Hepatocyte (in vitro differentiated cells): ENCODE data around the gene KLHL26. TPM values are rescaled to one million over a fixed set of nuclear protein-coding genes. Genes with fewer than 3 reads are reported as not detected.
A peak's percentile ranks its signal among the peaks of the same experiment; 100 is the strongest.

Source experiments
- DNase-seq: peaks from one replicate; pipeline ENCODE4 v3.0.0-alpha.2; 2016; ENCODE audit warnings: low spot score
- H2AFZ ChIP-seq: fragments of 200-600 bp; sonication (generic); 2 replicates; pipeline ENCODE4 v1.6.0; 2016; ENCODE audit warnings: antibody characterized with exemption, mild to moderate bottlenecking
- H3K27ac ChIP-seq: fragments of 200-600 bp; sonication (generic); 2 replicates; pipeline ENCODE4 v1.5.1; 2016; ENCODE audit warnings: mild to moderate bottlenecking
- H3K27me3 ChIP-seq: fragments of 200-600 bp; sonication (generic); 2 replicates; pipeline ENCODE4 v1.6.1; 2016
- H3K36me3 ChIP-seq: fragments of 200-600 bp; sonication (generic); replicated peaks from 2 replicates; pipeline ENCODE4 v1.5.1; 2016; ENCODE audit warnings: low read depth; ENCODE audit not compliant: insufficient read depth
- H3K4me1 ChIP-seq: fragments of 200-600 bp; sonication (generic); 2 replicates; pipeline ENCODE4 v1.5.1; 2016; ENCODE audit warnings: mild to moderate bottlenecking, moderate library complexity; ENCODE audit not compliant: insufficient read depth
- H3K4me2 ChIP-seq: fragments of 200-600 bp; sonication (generic); 2 replicates; pipeline ENCODE4 v1.6.0; 2016
- H3K4me3 ChIP-seq: fragments of 200-600 bp; sonication (generic); 2 replicates; pipeline ENCODE4 v1.5.1; 2016; ENCODE audit warnings: mild to moderate bottlenecking
- H3K79me2 ChIP-seq: fragments of 200-600 bp; sonication (generic); 2 replicates; pipeline ENCODE4 v1.6.0; 2017; ENCODE audit warnings: mild to moderate bottlenecking
- H3K9me2 ChIP-seq: fragments of 200-600 bp; sonication (generic); replicated peaks from 2 replicates; pipeline ENCODE4 v1.6.0; 2017; ENCODE audit warnings: mild to moderate bottlenecking; ENCODE audit not compliant: insufficient read depth
- H3K9me3 ChIP-seq: fragments of 200-600 bp; sonication (generic); 2 replicates; pipeline ENCODE4 v1.5.1; 2016; ENCODE audit warnings: low read depth, mild to moderate bottlenecking
- H4K20me1 ChIP-seq: fragments of 200-600 bp; sonication (generic); 2 replicates; pipeline ENCODE4 v1.6.0; 2016; ENCODE audit warnings: mild to moderate bottlenecking; ENCODE audit not compliant: insufficient read depth, poor library complexity, severe bottlenecking
- EZH2 ChIP-seq: fragments of 200-600 bp; sonication (generic); IDR thresholded peaks from 2 replicates; pipeline ENCODE4 v1.6.1; 2016; ENCODE audit warnings: antibody characterized with exemption, mild to moderate bottlenecking, borderline replicate concordance
- EZH2phosphoT487 ChIP-seq: fragments of 200-600 bp; sonication (generic); IDR thresholded peaks from one replicate; pipeline ENCODE4 v1.6.1; 2018; ENCODE audit warnings: antibody characterized with exemption, mild to moderate bottlenecking, low read depth, moderate library complexity; ENCODE audit not compliant: unreplicated experiment, severe bottlenecking
- WGBS: methylation state at CpG from one replicate; pipeline ENCODE4 v1.1.6; 2016; ENCODE audit warnings: low lambda C conversion rate; ENCODE audit errors: missing lambda C conversion rate; 5-methylcytosine and 5-hydroxymethylcytosine counted together
- polyA plus RNA-seq: library from polyadenylated mRNA; unstranded; fragments of >200 nt; fragmentation: Nextera tagmentation; extraction: Ambion mirVana; gene quantifications from 2 replicates; pipeline ENCODE4 v1.2.1, GENCODE V29; 2016
- total RNA-seq: library from RNA; depleted of rRNA; stranded (reverse); fragments of >200 nt; gene quantifications from 2 replicates; pipeline ENCODE4 v1.2.3, GENCODE V29; 2014
- TF ChIP-seq, protein P1 (sequence below): fragments of 200-600 bp; sonication (generic); IDR thresholded peaks from 2 replicates; pipeline ENCODE4 v1.5.1; 2016; ENCODE audit warnings: antibody characterized with exemption, mild to moderate bottlenecking; ENCODE audit not compliant: poor library complexity

The KLHL26 gene
- total and polyA plus RNA-seq, 2 experiments from 2014 or later, result 5.0 to 7.6 TPM

DNA sequence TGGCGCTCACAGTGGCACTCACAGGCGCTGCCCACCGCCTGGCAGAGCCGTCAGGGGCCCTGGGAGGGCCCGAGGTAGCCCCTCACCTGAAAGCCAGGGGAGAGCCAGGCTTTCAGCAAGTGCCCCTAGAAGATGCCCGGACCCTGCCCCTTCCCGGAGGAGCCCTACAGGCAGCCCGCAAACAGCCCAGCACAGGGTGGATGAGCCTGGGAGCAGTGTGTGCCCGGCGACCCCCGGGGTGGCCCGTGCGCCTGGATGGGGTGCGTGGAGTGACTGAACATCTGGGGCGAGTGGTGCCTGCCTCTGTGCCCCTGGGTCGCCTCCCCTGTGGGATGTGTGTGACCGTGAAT is 31.7 kb upstream of the KLHL26 start:
- H3K4me3 ChIP-seq, result no peak overlapping the region
- DNase-seq, result no peak
- H2AFZ ChIP-seq, result no peak overlapping the region
- H3K9me2 ChIP-seq, result no peaks in the 10 kb centered on the region
- no peaks in the 10 kb centered on the region for H3K9me3 ChIP-seq
- peaks cover 21% of the 10 kb centered on the region for H3K4me1 ChIP-seq
- no peaks in the 10 kb centered on the region for H4K20me1 ChIP-seq
- WGBS, result 25% methylated on average over 17 of the region's 17 CpGs
- no peaks in the 10 kb centered on the region for H3K36me3 ChIP-seq
- H3K79me2 ChIP-seq, result no peaks in the 10 kb centered on the region
- no peak overlapping the region for H3K27ac ChIP-seq
- H3K4me2 ChIP-seq, result peak overlapping the region; percentile 71
- H3K27me3 ChIP-seq, result peaks cover 85% of the 10 kb centered on the region
- TF ChIP-seq EZH2phosphoT487, result no peak
- peak; percentile 17 for TF ChIP-seq EZH2

DNA sequence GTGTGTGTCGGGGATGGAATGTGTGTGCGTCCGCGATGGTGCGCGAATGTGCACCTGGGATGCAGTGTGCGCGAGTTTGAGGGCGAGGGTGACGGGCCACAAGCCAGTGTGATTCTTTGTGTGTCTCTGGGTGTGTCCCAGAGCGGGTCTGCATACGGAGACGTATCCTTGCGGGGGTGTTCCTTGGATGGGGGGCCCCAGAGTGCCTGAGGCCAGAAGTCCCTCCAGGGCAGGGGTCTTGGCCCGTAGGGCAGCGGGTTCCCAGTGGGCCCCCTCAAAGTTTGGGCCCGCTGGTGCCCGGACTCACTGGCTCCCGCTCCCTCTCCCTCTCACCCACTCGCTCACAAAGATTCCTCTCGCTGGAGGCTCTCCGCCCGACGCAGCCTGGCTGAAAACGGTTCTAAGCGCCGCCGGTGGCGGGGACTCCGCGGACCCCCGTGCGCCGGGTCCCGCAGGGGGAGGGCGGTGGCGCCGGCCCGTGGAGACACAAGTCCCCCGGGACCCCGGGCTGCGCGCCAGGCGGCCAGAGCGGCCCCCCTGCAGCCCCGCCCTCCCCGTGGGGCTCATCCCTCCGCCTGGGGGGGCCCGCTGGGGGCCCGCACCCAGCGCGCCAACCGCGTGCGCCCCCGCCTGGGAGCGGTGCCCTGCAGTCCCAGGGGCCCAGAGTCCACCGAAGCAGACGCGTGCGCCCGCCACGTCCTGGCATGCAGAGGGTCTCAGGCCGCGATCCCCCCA is 31.1 kb upstream of the KLHL26 start:
- 8% methylated on average over 34 of the region's 65 CpGs for WGBS
- H3K4me3 ChIP-seq, result no peak overlapping the region

DNA sequence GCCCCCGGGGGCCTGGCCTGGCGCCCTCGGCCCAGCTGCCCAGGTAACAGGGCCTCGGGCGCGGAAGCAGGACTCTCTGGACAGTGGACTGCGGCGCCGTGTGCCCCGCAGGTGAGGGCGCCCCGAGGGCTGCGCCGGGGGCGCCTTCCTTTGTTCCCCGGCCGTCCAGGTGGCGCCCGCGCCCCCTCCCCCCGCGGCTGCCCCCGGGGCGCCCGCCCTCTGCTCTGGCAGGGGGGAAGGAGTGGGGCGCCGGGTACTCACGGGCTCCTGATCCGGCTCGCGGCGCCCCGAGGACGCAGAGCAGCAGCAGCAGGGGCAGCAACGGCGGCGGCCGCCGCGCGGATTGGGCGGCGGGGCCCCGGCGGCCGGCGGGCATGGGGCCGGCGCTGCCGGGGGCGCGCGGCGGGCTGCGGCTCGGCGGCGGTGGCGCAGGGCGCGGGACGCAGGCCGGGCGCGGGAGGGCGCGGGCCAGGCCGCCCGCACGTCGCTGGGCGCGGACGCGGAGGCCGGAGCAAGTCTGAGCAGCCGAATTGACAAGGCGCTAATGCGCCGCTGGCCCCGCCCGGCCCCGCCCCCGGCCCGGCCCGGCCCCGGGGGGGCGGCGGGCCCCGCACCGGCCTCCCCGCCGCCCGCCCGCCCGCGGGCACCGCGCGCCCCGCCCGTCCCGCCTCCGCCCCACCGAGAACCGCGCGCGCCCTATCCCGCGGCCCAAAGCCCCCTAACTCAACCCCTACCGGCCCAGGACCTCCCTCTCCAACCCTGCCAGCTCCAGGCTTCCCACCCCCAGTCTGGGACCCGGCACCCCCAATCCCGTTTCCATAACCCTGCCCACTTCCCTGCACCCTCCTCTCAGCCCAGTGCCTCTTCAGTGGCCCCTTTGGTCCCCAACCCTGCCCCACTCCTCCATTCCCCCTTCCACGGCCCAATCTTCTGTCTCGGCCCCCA is 30.3 kb upstream of the KLHL26 start, which contains the start of gene CRLF1:
Gene CRLF1 (minus strand): TSS at position 519 of the 945 bp plus-strand sequence. CDS start 143 bp downstream, at position 376.
- 2% methylated on average over 23 of the region's 116 CpGs for WGBS
- Histone ChIP-seq H3K27ac (no peak within 1 kb of the TSS), H3K4me2 (peak within 1 kb of the TSS; percentile 71), H3K4me3 (no peak within 1 kb of the TSS), H3K36me3 (no peaks in the 10 kb centered on the region), H3K9me2 (no peaks in the 10 kb centered on the region), H3K9me3 (no peaks in the 10 kb centered on the region), H3K27me3 (peaks cover 89% of the 10 kb centered on the region), H2AFZ (no peak within 1 kb of the TSS), H3K79me2 (no peaks in the 10 kb centered on the region), H3K4me1 (peaks cover 33% of the 10 kb centered on the region), H4K20me1 (no peaks in the 10 kb centered on the region)
- TF ChIP-seq, protein P1, sequence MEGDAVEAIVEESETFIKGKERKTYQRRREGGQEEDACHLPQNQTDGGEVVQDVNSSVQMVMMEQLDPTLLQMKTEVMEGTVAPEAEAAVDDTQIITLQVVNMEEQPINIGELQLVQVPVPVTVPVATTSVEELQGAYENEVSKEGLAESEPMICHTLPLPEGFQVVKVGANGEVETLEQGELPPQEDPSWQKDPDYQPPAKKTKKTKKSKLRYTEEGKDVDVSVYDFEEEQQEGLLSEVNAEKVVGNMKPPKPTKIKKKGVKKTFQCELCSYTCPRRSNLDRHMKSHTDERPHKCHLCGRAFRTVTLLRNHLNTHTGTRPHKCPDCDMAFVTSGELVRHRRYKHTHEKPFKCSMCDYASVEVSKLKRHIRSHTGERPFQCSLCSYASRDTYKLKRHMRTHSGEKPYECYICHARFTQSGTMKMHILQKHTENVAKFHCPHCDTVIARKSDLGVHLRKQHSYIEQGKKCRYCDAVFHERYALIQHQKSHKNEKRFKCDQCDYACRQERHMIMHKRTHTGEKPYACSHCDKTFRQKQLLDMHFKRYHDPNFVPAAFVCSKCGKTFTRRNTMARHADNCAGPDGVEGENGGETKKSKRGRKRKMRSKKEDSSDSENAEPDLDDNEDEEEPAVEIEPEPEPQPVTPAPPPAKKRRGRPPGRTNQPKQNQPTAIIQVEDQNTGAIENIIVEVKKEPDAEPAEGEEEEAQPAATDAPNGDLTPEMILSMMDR, result no peak
- TF ChIP-seq EZH2, result peak; percentile 25
- TF ChIP-seq EZH2phosphoT487, result peak; percentile 39
- no peak for DNase-seq

More for the DNA sequence above, 31.1 kb upstream of the KLHL26 start:
- TF ChIP-seq, protein P1, result no peak
- TF ChIP-seq EZH2, result peak; percentile 51
- TF ChIP-seq EZH2phosphoT487, result no peak
- no peaks in the 10 kb centered on the region for H4K20me1 ChIP-seq
- no peak overlapping the region for H2AFZ ChIP-seq
- no peaks in the 10 kb centered on the region for H3K9me2 ChIP-seq
- H3K79me2 ChIP-seq, result no peaks in the 10 kb centered on the region
- no peak overlapping the region for H3K27ac ChIP-seq
- DNase-seq, result no peak
- no peaks in the 10 kb centered on the region for H3K9me3 ChIP-seq
- H3K36me3 ChIP-seq, result no peaks in the 10 kb centered on the region
- H3K27me3 ChIP-seq, result peaks cover 87% of the 10 kb centered on the region
- H3K4me1 ChIP-seq, result peaks cover 24% of the 10 kb centered on the region
- peak overlapping the region; percentile 71 for H3K4me2 ChIP-seq
